Activated CD4-positive, alpha-beta memory T cell treated with anti-CD3 and anti-CD28 coated beads for 36 hours (primary cell): Measurements from ENCODE around the gene AVPR1B. TPM values are rescaled to one million over a fixed set of nuclear protein-coding genes. Genes with fewer than 3 reads are reported as not detected.
"Not testable (repeated sequence)": the region's sequence is repeated elsewhere in the genome, so short reads cannot be mapped to it uniquely, and the experiment has no call there.

Experiments used
- CTCF ChIA-PET: fragments of 350-600 bp; sonication (Branson Sonifier 250); formaldehyde crosslinking; loops from one replicate; lab custom pipeline; 2021; ENCODE audit warnings: antibody characterized with exemption, inconsistent platforms; lab: Charles Lee
- POLR2A ChIA-PET: fragments of 350-600 bp; sonication (Branson Sonifier 250); formaldehyde crosslinking; loops from one replicate; lab custom pipeline; 2021; ENCODE audit warnings: antibody characterized with exemption; lab: Charles Lee
- DNase-seq: peaks from one replicate; pipeline ENCODE4 v3.0.0-alpha.2; 2020
- H3K27ac Mint-ChIP-seq: one replicate; pipeline ENCODE4 v1.8.0; 2021; ENCODE audit warnings: mixed read lengths
- H3K27me3 Mint-ChIP-seq: one replicate; pipeline ENCODE4 v1.8.0; 2021; ENCODE audit warnings: mixed read lengths
- H3K36me3 Mint-ChIP-seq: one replicate; pipeline ENCODE4 v1.8.0; 2021; ENCODE audit warnings: mixed read lengths
- H3K4me1 Mint-ChIP-seq: one replicate; pipeline ENCODE4 v1.8.0; 2021; ENCODE audit warnings: low read depth, mixed read lengths
- H3K4me3 Mint-ChIP-seq: one replicate; pipeline ENCODE4 v1.8.0; 2021; ENCODE audit warnings: mild to moderate bottlenecking, mixed read lengths
- H3K9me3 Mint-ChIP-seq: one replicate; pipeline ENCODE4 v1.8.0; 2021; ENCODE audit warnings: mixed read lengths
- intact Hi-C: fragments of 100-400 bp; cut with micrococcal nuclease; formaldehyde crosslinking; loops from one replicate; pipeline ENCODE4 v1.15.1; 2023
- total RNA-seq, 2 experiments: library from RNA; stranded (reverse); gene quantifications; one replicate each; pipeline ENCODE4 v1.2.3, GENCODE V29; 2021

AVPR1B gene
- total RNA-seq, 2 experiments from 2014 or later: not detected

- Mint-ChIP-seq H3K27ac (no peak overlapping the region), H3K27me3 (no peaks in the 10 kb centered on the region), H3K36me3 (no peaks in the 10 kb centered on the region), H3K4me3 (no peak overlapping the region), H3K4me1 (peaks cover 14% of the 10 kb centered on the region), H3K9me3 (no peaks in the 10 kb centered on the region)
- DNase-seq: no peak
- ChIA-PET POLR2A (no interaction called here), CTCF (interaction anchor here (1.0 to 1.5 kb wide), 3 partner anchors 33 to 99 kb away, joined by 3 read pairs; no protein-coding TSS in a partner anchor)
- intact Hi-C loops: no loop called here
These were observed 41.1 kb downstream of the AVPR1B start for GRCh38 chr1:206075786-206076755.

DNA sequence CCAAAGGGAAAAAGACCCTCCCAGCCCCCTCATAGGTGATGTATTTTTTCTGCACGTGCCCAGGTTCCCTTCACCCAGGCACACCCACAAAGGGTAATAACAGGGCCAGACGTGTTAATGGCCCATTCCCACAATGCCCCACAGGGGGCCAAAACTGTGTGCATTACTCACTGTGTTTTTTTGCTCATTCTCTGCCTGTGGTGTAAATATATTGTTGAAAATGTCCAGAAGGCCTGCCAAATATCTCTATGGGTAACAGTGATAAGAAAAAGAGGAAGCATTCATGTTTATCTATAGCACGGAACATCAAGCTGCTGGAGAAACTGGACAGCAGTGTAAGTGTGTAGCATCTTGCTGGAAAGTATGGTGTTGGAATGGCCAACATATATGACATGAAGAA lies 42.3 kb downstream of the AVPR1B start:
- Mint-ChIP-seq H3K4me1 (peaks cover 2% of the 10 kb centered on the region), H3K27ac (no peak overlapping the region), H3K9me3 (no peaks in the 10 kb centered on the region), H3K36me3 (no peaks in the 10 kb centered on the region), H3K4me3 (no peak overlapping the region), H3K27me3 (no peaks in the 10 kb centered on the region)
- POLR2A ChIA-PET: no interaction called here
- intact Hi-C loops: no loop called here
- CTCF ChIA-PET: no interaction called here
- DNase-seq: no peak

DNA sequence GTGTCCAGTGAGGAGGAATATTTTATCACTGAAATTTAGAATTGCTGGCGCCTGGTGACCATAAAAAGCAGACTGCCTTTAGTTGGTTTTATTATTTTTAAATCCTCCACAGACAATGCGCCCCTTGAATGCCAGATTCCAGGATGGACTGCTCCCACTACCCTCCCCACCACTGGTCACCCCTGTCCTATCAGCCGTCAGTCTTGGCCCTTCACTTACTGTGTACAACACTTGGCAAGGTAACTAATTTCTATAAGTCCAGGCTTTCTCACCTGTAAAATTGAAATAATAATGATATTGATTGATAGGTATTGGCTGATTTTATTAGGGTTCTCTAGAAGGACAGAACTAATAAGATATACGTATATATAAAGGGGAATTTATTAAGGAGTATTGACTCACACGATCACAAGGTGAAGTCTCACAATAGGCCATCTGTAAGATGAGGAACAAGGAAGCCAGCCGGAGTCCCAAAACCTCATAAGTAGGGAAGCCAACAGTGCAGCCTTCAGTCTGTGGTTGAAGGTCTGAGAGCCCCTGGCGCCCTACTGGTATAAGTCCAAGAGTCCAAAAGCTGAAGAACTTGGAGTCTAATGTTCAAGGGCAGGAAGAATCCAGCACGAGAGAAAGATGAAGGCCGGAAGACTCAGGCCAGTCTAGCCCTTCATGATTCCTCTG lies 46.4 kb downstream of the AVPR1B start:
- Mint-ChIP-seq H3K36me3 (no peaks in the 10 kb centered on the region), H3K4me1 (peaks cover 7% of the 10 kb centered on the region), H3K27me3 (peaks cover 6% of the 10 kb centered on the region), H3K9me3 (no peaks in the 10 kb centered on the region), H3K27ac (no peak overlapping the region), H3K4me3 (no peak overlapping the region)
- no peak for DNase-seq
- POLR2A ChIA-PET: no interaction called here
- intact Hi-C loops: no loop called here
- CTCF ChIA-PET: interaction anchor here (0.9 to 1.1 kb wide), 2 partner anchors 11 to 41 kb away, joined by 3 to 4 read pairs; no protein-coding TSS in a partner anchor

- no peak for DNase-seq
- no peak overlapping the region for H3K4me3 Mint-ChIP-seq
- POLR2A ChIA-PET: no interaction called here
- H3K9me3 Mint-ChIP-seq: no peaks in the 10 kb centered on the region
- H3K4me1 Mint-ChIP-seq: peaks cover 7% of the 10 kb centered on the region
- intact Hi-C loops: no loop called here
- no peak overlapping the region for H3K27ac Mint-ChIP-seq
- peaks cover 6% of the 10 kb centered on the region for H3K27me3 Mint-ChIP-seq
- CTCF ChIA-PET: interaction anchor here (0.7 to 1.5 kb wide), 2 partner anchors 38 to 84 kb away, joined by 3 to 6 read pairs; no protein-coding TSS in a partner anchor
- H3K36me3 Mint-ChIP-seq: no peaks in the 10 kb centered on the region
These were observed 48.9 kb downstream of the AVPR1B start for GRCh38 chr1:206068314-206068713.

DNA sequence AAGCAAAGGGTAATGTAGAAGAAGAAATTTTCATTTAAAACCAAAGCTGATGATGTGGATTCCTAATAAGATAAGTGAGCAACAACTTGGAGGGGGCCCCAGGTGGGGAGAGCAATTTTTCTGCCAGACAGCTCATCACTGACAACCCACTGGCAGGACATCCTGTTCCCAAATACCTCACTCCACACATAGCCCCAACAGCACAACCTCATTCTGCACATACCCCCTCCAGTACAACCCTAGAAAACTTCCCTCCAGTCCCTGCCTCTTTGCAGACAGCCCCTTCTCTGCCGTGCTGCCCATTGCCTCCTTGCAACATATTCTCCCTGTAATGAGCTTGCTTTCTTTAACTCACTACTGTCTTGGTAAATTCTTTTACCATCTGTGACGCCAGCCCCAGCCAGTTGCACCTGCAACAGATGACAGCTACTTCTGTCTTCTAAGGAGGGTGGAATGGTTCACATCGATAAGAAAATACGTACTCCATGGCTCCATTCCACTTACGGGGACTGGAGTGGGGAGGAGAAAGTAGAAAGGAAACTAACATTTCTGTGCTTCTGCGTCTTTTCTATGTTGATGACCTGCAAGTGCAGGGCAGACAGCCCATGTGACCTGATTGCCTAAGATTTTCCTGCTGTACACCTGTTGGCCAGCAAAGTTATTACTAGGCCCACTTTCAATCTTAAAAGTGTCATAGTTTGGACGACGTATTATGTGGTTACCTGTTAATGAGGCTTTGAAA lies 49.5 kb downstream of the AVPR1B start:
- POLR2A ChIA-PET: no interaction called here
- DNase-seq: no peak
- peaks cover 4% of the 10 kb centered on the region for H3K9me3 Mint-ChIP-seq
- no peak overlapping the region for H3K27ac Mint-ChIP-seq
- intact Hi-C loops: no loop called here
- H3K36me3 Mint-ChIP-seq: no peaks in the 10 kb centered on the region
- H3K27me3 Mint-ChIP-seq: peaks cover 6% of the 10 kb centered on the region
- H3K4me1 Mint-ChIP-seq: peaks cover 7% of the 10 kb centered on the region
- CTCF ChIA-PET: interaction anchor here (0.7 to 1.5 kb wide), 3 partner anchors 38 to 83 kb away, joined by 3 to 6 read pairs (median 3); no protein-coding TSS in a partner anchor
- no peak overlapping the region for H3K4me3 Mint-ChIP-seq

DNA sequence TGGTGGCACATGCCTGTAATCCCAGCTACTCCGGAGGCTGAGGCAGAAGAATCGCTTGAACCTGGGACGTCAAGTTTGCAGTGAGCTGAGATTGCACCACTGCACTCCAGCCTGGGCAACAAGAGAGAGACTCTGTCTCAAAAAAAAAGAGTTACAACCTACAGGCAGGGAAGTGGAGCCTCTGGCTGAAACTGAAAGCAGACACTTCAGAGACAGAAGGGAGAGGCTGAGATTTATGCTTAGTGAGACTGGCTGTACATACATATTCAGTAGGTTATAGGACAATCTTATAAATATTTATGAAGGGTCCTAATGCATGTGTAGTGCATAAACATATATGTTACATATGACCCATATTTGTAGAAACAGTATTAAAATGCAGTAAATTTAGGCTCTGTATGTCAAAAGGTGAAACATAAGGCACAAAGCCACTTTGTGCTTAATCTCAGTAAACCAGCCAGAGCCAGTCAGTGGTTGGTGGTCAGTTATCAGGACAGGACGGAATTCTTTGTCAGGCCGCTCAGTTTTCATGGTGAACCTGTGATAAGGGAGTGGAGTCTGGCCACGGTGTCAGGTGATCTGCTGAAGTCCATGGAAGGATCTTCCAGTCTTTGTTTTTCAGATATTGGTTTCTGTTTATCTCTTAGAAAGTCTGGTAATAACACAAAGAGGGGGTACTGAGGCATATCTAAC lies 50.6 kb downstream of the AVPR1B start:
- CTCF ChIA-PET: interaction anchor here (0.9 to 1.5 kb wide), 2 partner anchors 37 to 39 kb away, joined by 3 to 6 read pairs; no protein-coding TSS in a partner anchor
- Mint-ChIP-seq H3K27me3 (peaks cover 6% of the 10 kb centered on the region), H3K4me1 (peaks cover 7% of the 10 kb centered on the region), H3K27ac (no peak overlapping the region), H3K9me3 (peaks cover 4% of the 10 kb centered on the region), H3K4me3 (no peak overlapping the region), H3K36me3 (no peaks in the 10 kb centered on the region)
- intact Hi-C loops: no loop called here
- no peak for DNase-seq
- POLR2A ChIA-PET: no interaction called here

- ChIA-PET POLR2A (no interaction called here), CTCF (no interaction called here)
- no peaks in the 10 kb centered on the region for H3K36me3 Mint-ChIP-seq
- no peak for DNase-seq
- no peak overlapping the region for H3K4me3 Mint-ChIP-seq
- peaks cover 7% of the 10 kb centered on the region for H3K4me1 Mint-ChIP-seq
- no peak overlapping the region for H3K27ac Mint-ChIP-seq
- peaks cover 6% of the 10 kb centered on the region for H3K27me3 Mint-ChIP-seq
- intact Hi-C loops: no loop called here
- H3K9me3 Mint-ChIP-seq: peaks cover 4% of the 10 kb centered on the region
These were observed 51.5 kb downstream of the AVPR1B start for GRCh38 chr1:206065547-206066145.

GRCh38 chr1:206064501-206064900 lies 52.7 kb downstream of the AVPR1B start:
- DNase-seq, CTCF ChIA-PET, H3K27ac Mint-ChIP-seq, H3K4me1 Mint-ChIP-seq, H3K36me3 Mint-ChIP-seq, H3K27me3 Mint-ChIP-seq, intact Hi-C loops, H3K9me3 Mint-ChIP-seq, H3K4me3 Mint-ChIP-seq, POLR2A ChIA-PET: not testable (repeated sequence)

DNA sequence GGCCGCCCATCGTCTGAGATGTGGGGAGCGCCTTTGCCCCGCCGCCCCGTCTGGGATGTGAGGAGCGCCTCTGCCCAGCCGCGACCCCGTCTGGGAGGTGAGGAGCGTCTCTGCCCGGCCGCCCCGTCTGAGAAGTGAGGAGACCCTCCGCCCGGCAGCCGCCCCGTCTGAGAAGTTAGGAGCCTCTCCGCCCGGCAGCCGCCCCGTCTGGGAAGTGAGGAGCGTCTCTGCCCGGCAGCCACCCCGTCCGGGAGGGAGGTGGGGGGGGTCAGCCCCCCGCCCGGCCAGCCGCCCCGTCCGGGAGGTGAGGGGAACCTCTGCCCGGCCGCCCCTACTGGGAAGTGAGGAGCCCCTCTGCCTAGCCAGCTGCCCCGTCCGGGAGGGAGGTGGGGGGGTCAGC lies 53.2 kb downstream of the AVPR1B start:
- DNase-seq, POLR2A ChIA-PET, H3K9me3 Mint-ChIP-seq, CTCF ChIA-PET, H3K4me1 Mint-ChIP-seq, H3K36me3 Mint-ChIP-seq, H3K27ac Mint-ChIP-seq, intact Hi-C loops, H3K27me3 Mint-ChIP-seq, H3K4me3 Mint-ChIP-seq: not testable (repeated sequence)

- intact Hi-C loops: no loop called here
- Mint-ChIP-seq H3K36me3 (no peaks in the 10 kb centered on the region), H3K4me3 (no peak overlapping the region), H3K27me3 (peaks cover 2% of the 10 kb centered on the region), H3K9me3 (peaks cover 4% of the 10 kb centered on the region), H3K4me1 (peaks cover 5% of the 10 kb centered on the region), H3K27ac (no peak overlapping the region)
- DNase-seq: no peak
- ChIA-PET CTCF (no interaction called here), POLR2A (no interaction called here)
These were observed 54.7 kb downstream of the AVPR1B start for GRCh38 chr1:206062464-206062863.

GRCh38 chr1:206060844-206061243 lies 56.3 kb downstream of the AVPR1B start:
- Mint-ChIP-seq H3K27ac (no peak overlapping the region), H3K9me3 (peaks cover 4% of the 10 kb centered on the region), H3K4me3 (no peak overlapping the region), H3K36me3 (no peaks in the 10 kb centered on the region), H3K4me1 (no peaks in the 10 kb centered on the region), H3K27me3 (no peaks in the 10 kb centered on the region)
- POLR2A ChIA-PET: no interaction called here
- DNase-seq: no peak
- intact Hi-C loops: no loop called here
- CTCF ChIA-PET: no interaction called here
